ENCODE data around the gene SCN9A.
A peak's percentile ranks its signal among the peaks of the same experiment; 100 is the strongest.

Gene SCN9A

GRCh38 chr2:166202778-166203177, 173.0 kb downstream of the SCN9A start:
- Histone ChIP-seq H3K4me3 (ENCODE audit: severe bottlenecking) (no peak overlapping the region), H3K4me1 (ENCODE audit: insufficient read depth, poor library complexity, severe bottlenecking) (no peaks in the 10 kb centered on the region), H3K36me3 (ENCODE audit: low read depth) (peaks cover 9% of the 10 kb centered on the region), H3K9me3 (ENCODE audit: severe bottlenecking) (peaks cover 2% of the 10 kb centered on the region), H3K27ac (ENCODE audit: poor library complexity, severe bottlenecking) (no peak overlapping the region), H3K27me3 (ENCODE audit: insufficient read depth, poor library complexity, severe bottlenecking) (no peaks in the 10 kb centered on the region)
- ATAC-seq (ENCODE audit: low read depth) (no peak), DNase-seq (ENCODE audit: low spot score) (no peak)
- no peak for TF ChIP-seq CTCF (IDR thresholded peaks at IDR 0.05; ENCODE audit: poor library complexity, severe bottlenecking)

GRCh38 chr2:166197446-166197845, 178.3 kb downstream of the SCN9A start:
- no peak for DNase-seq (ENCODE audit: low spot score)
- no peak overlapping the region for H3K27ac ChIP-seq (ENCODE audit: poor library complexity, severe bottlenecking)
- no peak for ATAC-seq (ENCODE audit: low read depth)

DNA sequence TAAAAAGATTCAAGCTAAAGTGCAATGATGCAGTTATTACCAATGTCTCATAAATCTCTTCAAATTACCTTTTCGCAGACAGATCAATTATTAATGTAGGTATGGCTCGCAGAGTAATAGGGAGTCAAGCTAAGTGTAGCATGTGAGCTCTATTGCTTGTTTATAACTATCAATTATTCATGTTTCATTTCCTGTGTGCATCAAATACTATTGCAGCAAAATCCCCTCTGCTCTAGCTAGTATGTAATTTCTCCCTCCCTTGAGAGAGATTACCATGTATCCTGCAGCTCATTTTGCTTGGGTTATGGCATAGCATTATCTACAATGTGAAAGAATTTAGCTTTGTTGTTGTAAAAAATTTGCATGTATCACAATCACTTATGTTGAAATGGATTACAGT, 182.3 kb downstream of the SCN9A start:
- DNase-seq (ENCODE audit: low spot score), result no peak
- no peak for ATAC-seq (ENCODE audit: low read depth)
- no peaks in the 10 kb centered on the region for H3K4me1 ChIP-seq (ENCODE audit: insufficient read depth, poor library complexity, severe bottlenecking)
- H3K4me3 ChIP-seq (ENCODE audit: severe bottlenecking), result no peak overlapping the region
- TF ChIP-seq CTCF (IDR thresholded peaks at IDR 0.05; ENCODE audit: poor library complexity, severe bottlenecking), result no peak
- no peaks in the 10 kb centered on the region for H3K9me3 ChIP-seq (ENCODE audit: severe bottlenecking)
- H3K27me3 ChIP-seq (ENCODE audit: insufficient read depth, poor library complexity, severe bottlenecking), result no peaks in the 10 kb centered on the region
- no peaks in the 10 kb centered on the region for H3K36me3 ChIP-seq (ENCODE audit: low read depth)
- H3K27ac ChIP-seq (ENCODE audit: poor library complexity, severe bottlenecking), result no peak overlapping the region

More at GRCh38 chr2:166197446-166197845, 178.3 kb downstream of the SCN9A start:
- Histone ChIP-seq H3K9me3 (ENCODE audit: severe bottlenecking) (no peaks in the 10 kb centered on the region), H3K36me3 (ENCODE audit: low read depth) (peaks cover 4% of the 10 kb centered on the region), H3K4me3 (ENCODE audit: severe bottlenecking) (no peak overlapping the region), H3K4me1 (ENCODE audit: insufficient read depth, poor library complexity, severe bottlenecking) (no peaks in the 10 kb centered on the region), H3K27me3 (ENCODE audit: insufficient read depth, poor library complexity, severe bottlenecking) (no peaks in the 10 kb centered on the region)
- TF ChIP-seq CTCF (IDR thresholded peaks at IDR 0.05; ENCODE audit: poor library complexity, severe bottlenecking), result no peak

DNA sequence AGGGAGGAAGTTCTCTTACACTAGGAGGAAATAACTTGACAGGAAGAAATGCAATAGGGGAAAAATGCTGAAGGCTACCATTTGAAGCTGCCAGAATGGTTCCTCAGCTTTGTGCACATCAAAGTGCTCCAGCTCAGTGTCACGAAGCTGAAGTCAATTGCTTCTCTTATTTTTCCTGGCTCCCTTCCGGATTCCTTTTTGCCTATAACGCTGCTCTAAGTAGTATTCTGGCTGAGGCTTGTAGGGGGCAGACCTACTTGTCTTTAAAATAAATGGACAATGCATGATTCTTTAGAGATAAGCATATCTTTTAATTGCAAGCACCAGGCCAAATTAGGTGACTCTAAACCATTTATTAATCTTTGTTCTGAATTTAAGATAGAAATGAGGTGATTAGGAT, 187.7 kb downstream of the SCN9A start:
- H3K36me3 ChIP-seq (ENCODE audit: low read depth), result no peaks in the 10 kb centered on the region
- H3K9me3 ChIP-seq (ENCODE audit: severe bottlenecking), result no peaks in the 10 kb centered on the region
- ATAC-seq (ENCODE audit: low read depth) (no peak), DNase-seq (ENCODE audit: low spot score) (no peak)
- H3K4me1 ChIP-seq (ENCODE audit: insufficient read depth, poor library complexity, severe bottlenecking), result peaks cover 13% of the 10 kb centered on the region
- no peak overlapping the region for H3K4me3 ChIP-seq (ENCODE audit: severe bottlenecking)
- no peaks in the 10 kb centered on the region for H3K27me3 ChIP-seq (ENCODE audit: insufficient read depth, poor library complexity, severe bottlenecking)
- no peak for TF ChIP-seq CTCF (IDR thresholded peaks at IDR 0.05; ENCODE audit: poor library complexity, severe bottlenecking)
- H3K27ac ChIP-seq (ENCODE audit: poor library complexity, severe bottlenecking), result no peak overlapping the region

GRCh38 chr2:166184789-166185188, 191.0 kb downstream of the SCN9A start:
- peak overlapping the region; percentile 82 for H3K27ac ChIP-seq (ENCODE audit: poor library complexity, severe bottlenecking)
- TF ChIP-seq CTCF (IDR thresholded peaks at IDR 0.05; ENCODE audit: poor library complexity, severe bottlenecking), result no peak
- H3K27me3 ChIP-seq (ENCODE audit: insufficient read depth, poor library complexity, severe bottlenecking), result no peaks in the 10 kb centered on the region
- no peaks in the 10 kb centered on the region for H3K36me3 ChIP-seq (ENCODE audit: low read depth)
- peak; percentile 97 for ATAC-seq (ENCODE audit: low read depth)
- peaks cover 13% of the 10 kb centered on the region for H3K4me1 ChIP-seq (ENCODE audit: insufficient read depth, poor library complexity, severe bottlenecking)
- peak overlapping the region; percentile 24 for H3K4me3 ChIP-seq (ENCODE audit: severe bottlenecking)
- peak; percentile 51 for DNase-seq (ENCODE audit: low spot score)
- H3K9me3 ChIP-seq (ENCODE audit: severe bottlenecking), result no peaks in the 10 kb centered on the region

All from RWPE2 (cell line).